GM12875 (cell line): ENCODE data around the gene LIMCH1.

Experiments
- H3K4me3 ChIP-seq: one replicate; pipeline ENCODE4 v1.5.1; 2011; ENCODE audit warnings: low read depth, low read length, control low read depth
- CTCF ChIP-seq: IDR thresholded peaks from 2 replicates; pipeline ENCODE4 v1.5.1; 2011; ENCODE audit warnings: low read depth, mild to moderate bottlenecking, control low read depth, inconsistent platforms, low read length, moderate library complexity, borderline replicate concordance; ENCODE audit not compliant: insufficient read depth

The LIMCH1 gene

GRCh38 chr4:41567186-41567585, 29.2 kb downstream of the LIMCH1 start:
- TF ChIP-seq CTCF: no peak
- no peak overlapping the region for H3K4me3 ChIP-seq

- no peak for TF ChIP-seq CTCF
Measured at GRCh38 chr4:41568363-41568762, 30.4 kb downstream of the LIMCH1 start.

GRCh38 chr4:41569961-41570360, 32.0 kb downstream of the LIMCH1 start:
- no peak for TF ChIP-seq CTCF
- H3K4me3 ChIP-seq: no peak overlapping the region

More at GRCh38 chr4:41568363-41568762, 30.4 kb downstream of the LIMCH1 start:
- H3K4me3 ChIP-seq: no peak overlapping the region

- no peak for TF ChIP-seq CTCF
- H3K4me3 ChIP-seq: no peak overlapping the region
Measured at GRCh38 chr4:41571422-41571821, 33.5 kb downstream of the LIMCH1 start.

GRCh38 chr4:41572516-41572915, 34.6 kb downstream of the LIMCH1 start:
- no peak for TF ChIP-seq CTCF
- H3K4me3 ChIP-seq: no peak overlapping the region

- no peak overlapping the region for H3K4me3 ChIP-seq
- no peak for TF ChIP-seq CTCF
Measured at GRCh38 chr4:41572956-41573355, 35.0 kb downstream of the LIMCH1 start.

- no peak overlapping the region for H3K4me3 ChIP-seq
- TF ChIP-seq CTCF: no peak
Measured at GRCh38 chr4:41573502-41574001, 35.6 kb downstream of the LIMCH1 start.
